HG03442 (cell line): ENCODE data around the gene ADAMTS18.

Source experiments
- ATAC-seq: cut with Tn5 transposase; IDR thresholded peaks from one replicate; pipeline ENCODE4 v1.9.1; 2021; ENCODE audit warnings: mild to moderate bottlenecking, moderate library complexity; ENCODE audit not compliant: unreplicated experiment

The ADAMTS18 gene

DNA sequence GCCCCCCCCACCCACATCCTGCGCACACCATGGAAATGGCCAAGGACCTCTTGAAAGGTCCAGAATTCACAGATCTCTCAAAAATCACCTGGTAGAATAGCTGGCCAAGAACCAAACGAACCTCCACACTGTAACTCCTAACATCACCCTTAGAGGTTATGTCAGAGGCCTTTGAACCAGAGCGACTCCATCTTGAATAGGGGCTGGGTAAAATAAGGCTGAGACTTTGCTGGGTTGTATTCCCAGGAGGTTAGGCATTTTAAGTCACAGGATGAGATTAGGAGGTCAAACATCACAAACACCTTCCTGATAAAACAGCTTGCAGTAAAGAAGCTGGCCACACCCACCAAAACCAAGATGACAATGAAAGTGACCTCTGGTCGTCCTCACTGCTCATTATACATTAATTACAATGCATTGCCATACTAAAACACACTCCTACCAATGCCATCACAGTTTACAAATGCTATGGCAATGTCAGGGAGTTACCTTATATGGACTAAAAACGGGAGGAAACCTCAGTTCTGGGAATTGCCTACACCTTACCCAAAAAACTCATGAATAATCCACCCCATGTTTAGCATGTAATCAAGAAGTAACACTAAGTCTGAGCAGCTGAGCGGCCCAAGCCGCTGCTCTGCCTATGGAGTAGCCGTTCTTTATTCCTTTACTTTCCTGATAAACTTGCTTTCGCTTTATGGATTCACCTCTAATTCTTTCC lies 200.9 kb downstream of the ADAMTS18 start:
- ATAC-seq: no peak
